SK-N-SH (cell line): ENCODE data around the gene CACNB3.

Source experiments
- EP300 ChIP-seq, 2 experiments: IDR thresholded peaks; 2 replicates each; pipeline versions ENCODE4 v1.4.0 to v1.6.1; 2012; ENCODE audit warnings: borderline replicate concordance in 1 of 2, low read depth in 1 of 2, low read length in 1 of 2
- RCOR1 ChIP-seq: fragments of 150-350 bp; IDR thresholded peaks from 2 replicates; pipeline ENCODE4 v1.6.1; 2017; ENCODE audit warnings: antibody characterized with exemption, low read length
- SMC3 ChIP-seq: IDR thresholded peaks from 2 replicates; pipeline ENCODE4 v1.6.1; 2012; ENCODE audit warnings: low read depth, low read length, improper control_type of control experiment
- TF ChIP-seq, protein P1 (sequence below): fragments of 200-600 bp; sonication (generic); IDR thresholded peaks from 2 replicates; pipeline ENCODE4 v1.6.1; 2017; ENCODE audit warnings: antibody characterized with exemption, mild to moderate bottlenecking, moderate library complexity

DNA sequence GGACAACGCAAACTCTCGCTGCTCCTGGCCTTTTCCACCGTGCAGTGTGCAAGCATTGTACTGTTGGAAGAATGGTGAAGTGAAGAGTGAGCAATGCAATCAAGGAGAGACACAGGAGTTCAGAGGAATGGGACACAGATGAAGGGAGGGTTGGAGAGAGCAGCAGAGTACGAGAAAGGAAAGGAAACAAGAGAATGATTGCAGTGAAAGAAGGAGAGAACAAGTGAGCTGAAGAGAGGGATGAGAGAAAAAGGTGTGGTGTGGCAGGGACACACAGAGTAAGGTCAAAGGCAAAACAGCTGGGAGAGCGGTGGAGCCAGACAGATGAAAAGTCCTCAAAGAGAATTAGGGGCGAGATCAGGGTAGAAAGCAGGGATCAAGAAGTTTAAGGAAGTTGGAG is 13.0 kb downstream of the CACNB3 start:
- TF ChIP-seq RCOR1 (no peak), SMC3 (no peak), EP300 (IDR thresholded peaks at IDR 0.05; ENCODE audit: borderline replicate concordance in 1 of 2, low read depth in 1 of 2, low read length in 1 of 2) (no peak)
- TF ChIP-seq, protein P1, sequence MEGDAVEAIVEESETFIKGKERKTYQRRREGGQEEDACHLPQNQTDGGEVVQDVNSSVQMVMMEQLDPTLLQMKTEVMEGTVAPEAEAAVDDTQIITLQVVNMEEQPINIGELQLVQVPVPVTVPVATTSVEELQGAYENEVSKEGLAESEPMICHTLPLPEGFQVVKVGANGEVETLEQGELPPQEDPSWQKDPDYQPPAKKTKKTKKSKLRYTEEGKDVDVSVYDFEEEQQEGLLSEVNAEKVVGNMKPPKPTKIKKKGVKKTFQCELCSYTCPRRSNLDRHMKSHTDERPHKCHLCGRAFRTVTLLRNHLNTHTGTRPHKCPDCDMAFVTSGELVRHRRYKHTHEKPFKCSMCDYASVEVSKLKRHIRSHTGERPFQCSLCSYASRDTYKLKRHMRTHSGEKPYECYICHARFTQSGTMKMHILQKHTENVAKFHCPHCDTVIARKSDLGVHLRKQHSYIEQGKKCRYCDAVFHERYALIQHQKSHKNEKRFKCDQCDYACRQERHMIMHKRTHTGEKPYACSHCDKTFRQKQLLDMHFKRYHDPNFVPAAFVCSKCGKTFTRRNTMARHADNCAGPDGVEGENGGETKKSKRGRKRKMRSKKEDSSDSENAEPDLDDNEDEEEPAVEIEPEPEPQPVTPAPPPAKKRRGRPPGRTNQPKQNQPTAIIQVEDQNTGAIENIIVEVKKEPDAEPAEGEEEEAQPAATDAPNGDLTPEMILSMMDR: no peak
